KOPT-K1 (cell line): ENCODE data around the gene MXD4.
"Not testable (repeated sequence)": the region's sequence is repeated elsewhere in the genome, so short reads cannot be mapped to it uniquely, and the experiment has no call there.

Source experiments
- H3K27ac ChIP-seq: fragments of 200-600 bp; sonication (generic); 2 replicates; pipeline ENCODE4 v1.5.1; 2016; ENCODE audit warnings: antibody characterized with exemption, mild to moderate bottlenecking, low read depth, low read length; ENCODE audit not compliant: poor library complexity, severe bottlenecking
- H3K36me3 ChIP-seq: fragments of 200-600 bp; sonication (generic); 2 replicates; pipeline ENCODE4 v1.5.1; 2017; ENCODE audit warnings: antibody characterized with exemption, mild to moderate bottlenecking, low read length, moderate library complexity; ENCODE audit not compliant: insufficient read depth
- H3K9me3 ChIP-seq: fragments of 200-600 bp; sonication (generic); 2 replicates; pipeline ENCODE4 v1.5.1; 2017; ENCODE audit warnings: antibody characterized with exemption, low read length, mild to moderate bottlenecking; ENCODE audit not compliant: insufficient read depth, poor library complexity, severe bottlenecking

Gene MXD4

GRCh38 chr4:2218436-2218835, 43.5 kb downstream of the MXD4 start:
- H3K9me3 ChIP-seq: no peaks in the 10 kb centered on the region
- H3K27ac ChIP-seq: no peak overlapping the region
- H3K36me3 ChIP-seq: peaks cover 21% of the 10 kb centered on the region

- H3K9me3 ChIP-seq: no peaks in the 10 kb centered on the region
- no peak overlapping the region for H3K27ac ChIP-seq
- peaks cover 14% of the 10 kb centered on the region for H3K36me3 ChIP-seq
Measured at GRCh38 chr4:2217726-2218125, 44.2 kb downstream of the MXD4 start.

- Histone ChIP-seq H3K36me3 (no peaks in the 10 kb centered on the region), H3K9me3 (no peaks in the 10 kb centered on the region), H3K27ac (no peak overlapping the region)
Measured at GRCh38 chr4:2212831-2213230, 49.1 kb downstream of the MXD4 start.

GRCh38 chr4:2202789-2203188, 59.1 kb downstream of the MXD4 start:
- H3K36me3 ChIP-seq, H3K9me3 ChIP-seq, H3K27ac ChIP-seq: not testable (repeated sequence)
